Measurements from ENCODE around the gene HDDC3. TPM values are rescaled to one million over a fixed set of nuclear protein-coding genes. Genes with fewer than 3 reads are reported as not detected.
A peak's percentile ranks its signal among the peaks of the same experiment; 100 is the strongest.

Gene HDDC3
- total RNA-seq, 1 experiment from 2014 or later, result 18.5 TPM

- DNase-seq, result no peak
- Histone ChIP-seq H2AFZ (ENCODE audit: low read length) (no peak overlapping the region), H3K79me2 (ENCODE audit: low read length) (no peaks in the 10 kb centered on the region), H3K27me3 (ENCODE audit: low read length) (no peaks in the 10 kb centered on the region), H3K27ac (ENCODE audit: low read length) (no peak overlapping the region), H3K9me3 (ENCODE audit: low read length) (no peaks in the 10 kb centered on the region), H3K9me2 (replicated peaks; ENCODE audit: low read length) (no peaks in the 10 kb centered on the region), H3K4me1 (ENCODE audit: insufficient read depth, low read length) (no peaks in the 10 kb centered on the region), H3K36me3 (ENCODE audit: low read depth, low read length) (no peaks in the 10 kb centered on the region; the same call in 1 of the 2 replicates), H3K9ac (ENCODE audit: low read length) (no peak overlapping the region), H3K4me2 (ENCODE audit: low read length) (no peak overlapping the region), H3K4me3 (ENCODE audit: low read length) (no peak overlapping the region), H3F3A (ENCODE audit: low read length, unreplicated experiment) (no peaks in the 10 kb centered on the region), H4K20me1 (ENCODE audit: low read length) (no peaks in the 10 kb centered on the region)
- TF ChIP-seq EZH2phosphoT487 (IDR thresholded peaks at IDR 0.05; ENCODE audit: borderline replicate concordance, low read length) (no peak), EZH2 (IDR thresholded peaks at IDR 0.05; ENCODE audit: low read length, unreplicated experiment) (no peak), CTCF (conservative IDR thresholded peaks at IDR 0.05; ENCODE audit: low read depth, low read length) (no peak; the same call in 1 of the 2 replicates)
- ChIA-PET POLR2A (ENCODE audit: unreplicated experiment) (interaction anchor here (0.6 kb wide), 1 partner anchor 222 kb away, joined by 3 read pairs; no protein-coding TSS in a partner anchor), CTCF (interaction anchor here (0.8 to 2.4 kb wide), 2 partner anchors 236 to 238 kb away, joined by 5 to 11 read pairs; no protein-coding TSS in a partner anchor)
- no peak for ATAC-seq
- intact Hi-C loops (cut with micrococcal nuclease), result loop anchor here (1.0 to 5.0 kb wide), 3 partner anchors 169 to 238 kb away; partner anchors contain the start of gene BLM
- BruUV-seq (replicated peaks), result no TSS peak
These were observed 46.1 kb downstream of the HDDC3 start for GRCh38 chr15:90886291-90886614.

- no peaks in the 10 kb centered on the region for H4K20me1 ChIP-seq (ENCODE audit: low read length)
- H3K4me3 ChIP-seq (ENCODE audit: low read length), result no peak overlapping the region
These were observed 46.7 kb downstream of the HDDC3 start for GRCh38 chr15:90885432-90886290.

More at GRCh38 chr15:90885432-90886290, 46.7 kb downstream of the HDDC3 start:
- Histone ChIP-seq H3K9ac (ENCODE audit: low read length) (no peak overlapping the region), H3K27ac (ENCODE audit: low read length) (no peak overlapping the region), H3K4me2 (ENCODE audit: low read length) (no peak overlapping the region), H3K9me3 (ENCODE audit: low read length) (no peaks in the 10 kb centered on the region), H3K79me2 (ENCODE audit: low read length) (no peaks in the 10 kb centered on the region), H3F3A (ENCODE audit: low read length, unreplicated experiment) (no peaks in the 10 kb centered on the region), H2AFZ (ENCODE audit: low read length) (no peak overlapping the region), H3K9me2 (replicated peaks; ENCODE audit: low read length) (no peaks in the 10 kb centered on the region), H3K4me1 (ENCODE audit: insufficient read depth, low read length) (no peaks in the 10 kb centered on the region), H3K36me3 (ENCODE audit: low read depth, low read length) (no peaks in the 10 kb centered on the region; the same call in 1 of the 2 replicates), H3K27me3 (ENCODE audit: low read length) (no peaks in the 10 kb centered on the region)
- BruUV-seq (replicated peaks), result no TSS peak
- CTCF ChIA-PET, result interaction anchor here (0.5 to 2.4 kb wide), 3 partner anchors 78 to 238 kb away, joined by 3 to 11 read pairs (median 5); no protein-coding TSS in a partner anchor
- DNase-seq (peak; percentile 62), ATAC-seq (peak; percentile 72)
- TF ChIP-seq CTCF (conservative IDR thresholded peaks at IDR 0.05; ENCODE audit: low read depth, low read length) (peak; percentile 97), EZH2phosphoT487 (IDR thresholded peaks at IDR 0.05; ENCODE audit: borderline replicate concordance, low read length) (no peak)
- intact Hi-C loops (cut with micrococcal nuclease), result loop anchor here (1.0 to 5.0 kb wide), 3 partner anchors 168 to 237 kb away; partner anchors contain the start of gene BLM
- POLR2A ChIA-PET (ENCODE audit: unreplicated experiment), result interaction anchor here (0.6 to 0.7 kb wide), 2 partner anchors 221 to 1649 kb away, joined by 3 read pairs; no protein-coding TSS in a partner anchor
